HG02973 (cell line): ENCODE data around the gene SPTLC3.

Experiments used
- ATAC-seq: cut with Tn5 transposase; IDR thresholded peaks from one replicate; pipeline ENCODE4 v1.9.1; 2021; ENCODE audit warnings: moderate library complexity; ENCODE audit not compliant: unreplicated experiment

Gene SPTLC3

GRCh38 chr20:13028673-13029072 lies 19.9 kb downstream of the SPTLC3 start:
- ATAC-seq = no peak

GRCh38 chr20:13029687-13030375 lies 21.1 kb downstream of the SPTLC3 start:
- ATAC-seq = no peak

DNA sequence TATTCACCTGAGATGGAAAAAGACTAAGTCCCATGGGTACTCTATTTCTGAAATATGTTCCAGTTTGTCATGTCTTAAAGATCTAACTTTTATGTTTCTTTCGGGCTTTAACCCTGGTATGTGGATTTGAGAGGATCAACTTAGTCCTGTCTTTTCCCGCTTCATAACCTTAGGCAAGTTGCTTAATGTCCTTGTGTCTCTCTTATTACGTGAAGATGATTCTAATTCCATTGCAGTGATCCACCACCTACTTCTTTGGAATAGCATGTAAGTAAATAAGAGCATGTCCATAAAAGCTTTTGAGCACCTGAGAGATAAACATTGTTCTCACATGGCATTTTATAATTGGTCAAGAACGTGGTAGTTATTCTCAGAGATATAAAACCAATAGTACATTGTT lies 23.0 kb downstream of the SPTLC3 start:
- no peak for ATAC-seq

GRCh38 chr20:13034115-13034514 lies 25.3 kb downstream of the SPTLC3 start:
- no peak for ATAC-seq

DNA sequence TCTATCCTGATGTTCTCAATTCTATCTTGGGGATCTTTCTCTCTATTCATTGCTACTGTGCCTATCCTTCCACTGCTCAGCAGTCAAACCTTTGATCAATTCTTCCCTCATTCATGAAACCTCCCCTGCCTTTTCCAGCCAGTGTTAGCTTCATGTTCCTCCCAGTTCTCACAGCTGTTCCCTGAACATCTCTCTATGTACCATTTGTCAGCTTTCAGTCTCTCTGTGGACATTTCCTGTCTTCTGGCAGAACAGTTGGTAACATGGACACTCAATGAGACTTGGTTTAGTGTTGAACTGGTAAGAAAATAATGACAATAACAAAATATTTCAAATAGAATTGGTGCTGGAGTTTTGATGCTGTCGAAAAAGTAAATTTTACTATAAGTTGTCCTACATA lies 26.2 kb downstream of the SPTLC3 start:
- no peak for ATAC-seq

DNA sequence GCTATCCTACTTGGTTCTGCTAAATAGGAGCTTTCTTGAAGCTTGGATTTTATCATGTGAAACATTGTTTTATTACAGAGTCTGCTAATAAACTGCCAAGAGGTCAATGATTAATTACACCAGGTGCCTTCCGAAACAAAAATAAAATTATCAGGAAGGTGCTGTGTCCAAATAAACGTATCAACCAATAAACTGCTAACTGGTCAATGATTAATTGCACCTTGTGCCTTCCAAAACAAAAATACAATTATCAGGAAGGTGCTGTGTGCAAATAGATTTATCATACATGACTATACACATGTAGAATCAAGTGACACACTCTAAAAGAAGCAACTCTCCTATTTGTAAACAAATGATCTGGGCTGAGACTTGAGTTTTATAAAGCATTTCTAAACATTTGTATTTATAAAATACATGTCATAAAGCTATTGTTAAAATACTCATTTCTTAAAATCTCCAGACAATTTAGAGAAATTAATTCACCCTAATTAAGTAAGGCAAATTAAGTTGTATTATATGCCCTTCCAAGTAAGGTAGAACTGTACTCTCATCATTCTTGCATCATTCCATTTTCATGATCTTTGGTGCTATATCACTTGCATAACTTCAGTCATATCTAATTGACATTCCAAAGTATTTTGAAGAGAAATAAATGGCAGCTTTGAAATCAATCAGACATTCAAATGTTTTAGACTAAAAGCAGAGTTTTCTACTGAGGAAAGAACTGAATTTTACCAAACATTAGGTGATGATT lies 26.8 kb downstream of the SPTLC3 start:
- no peak for ATAC-seq

GRCh38 chr20:13037727-13038126 lies 29.0 kb downstream of the SPTLC3 start:
- no peak for ATAC-seq

DNA sequence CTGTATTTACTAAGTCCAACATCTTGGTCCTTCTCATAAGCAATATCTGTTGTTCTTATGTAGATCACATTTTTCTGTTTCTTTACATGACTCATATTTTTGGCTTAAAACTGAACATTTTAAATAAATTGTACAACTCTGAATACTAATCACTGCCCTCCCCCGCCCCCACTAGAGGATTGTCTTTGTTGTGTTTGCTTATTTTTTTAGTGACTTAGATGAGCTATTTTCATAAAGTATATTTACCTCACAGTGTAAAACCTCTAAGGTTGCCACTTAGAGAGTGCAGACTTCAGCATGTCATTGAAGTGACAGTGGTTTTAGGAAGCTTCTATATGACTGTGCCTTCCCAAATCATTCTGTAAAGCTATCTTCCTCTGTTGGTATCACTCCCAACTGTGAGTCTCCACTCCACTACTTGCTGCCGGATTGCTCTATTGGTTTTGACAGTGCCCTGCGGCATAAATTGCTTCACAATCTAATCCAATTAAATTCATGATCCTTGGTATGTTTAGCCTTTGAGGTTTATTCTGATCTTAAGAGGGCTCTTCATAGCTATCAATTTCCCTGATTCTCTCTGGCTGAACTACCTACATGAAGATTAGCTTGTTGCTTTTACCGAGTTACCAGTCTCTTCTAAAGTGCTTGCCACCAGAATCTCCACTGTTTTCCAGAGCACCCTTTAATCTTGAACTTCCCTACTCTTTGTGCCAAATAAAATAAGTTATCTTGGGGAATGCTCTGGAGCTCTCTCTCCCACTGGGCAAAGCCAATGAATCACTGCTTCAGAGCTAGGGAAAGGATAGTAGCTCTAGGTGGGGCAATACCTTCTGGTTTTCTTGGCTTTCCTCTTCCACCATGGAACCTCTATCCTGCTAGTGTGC lies 33.0 kb downstream of the SPTLC3 start:
- no peak for ATAC-seq

GRCh38 chr20:13042458-13042794 lies 33.7 kb downstream of the SPTLC3 start:
- ATAC-seq = no peak

GRCh38 chr20:13046409-13046808 lies 37.6 kb downstream of the SPTLC3 start:
- ATAC-seq = no peak

DNA sequence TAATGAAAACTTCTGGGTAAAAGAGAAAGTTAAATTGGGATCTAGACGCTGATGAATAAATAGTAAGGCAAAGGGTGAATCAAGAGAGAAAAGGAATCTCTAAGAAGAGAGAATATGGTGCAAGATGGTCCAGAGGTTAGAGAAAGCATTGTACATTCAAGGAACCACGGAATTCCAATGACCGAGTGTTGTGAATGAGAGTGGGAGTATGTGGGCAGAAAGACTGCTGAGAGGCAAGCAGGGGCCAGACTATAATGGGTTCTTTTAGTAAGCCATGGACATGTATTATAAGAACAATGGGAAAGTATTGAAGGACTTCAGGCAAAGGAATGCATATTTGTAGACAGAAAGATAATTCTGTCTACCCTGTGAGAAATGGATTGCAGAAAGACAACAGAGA lies 45.2 kb downstream of the SPTLC3 start:
- no peak for ATAC-seq

DNA sequence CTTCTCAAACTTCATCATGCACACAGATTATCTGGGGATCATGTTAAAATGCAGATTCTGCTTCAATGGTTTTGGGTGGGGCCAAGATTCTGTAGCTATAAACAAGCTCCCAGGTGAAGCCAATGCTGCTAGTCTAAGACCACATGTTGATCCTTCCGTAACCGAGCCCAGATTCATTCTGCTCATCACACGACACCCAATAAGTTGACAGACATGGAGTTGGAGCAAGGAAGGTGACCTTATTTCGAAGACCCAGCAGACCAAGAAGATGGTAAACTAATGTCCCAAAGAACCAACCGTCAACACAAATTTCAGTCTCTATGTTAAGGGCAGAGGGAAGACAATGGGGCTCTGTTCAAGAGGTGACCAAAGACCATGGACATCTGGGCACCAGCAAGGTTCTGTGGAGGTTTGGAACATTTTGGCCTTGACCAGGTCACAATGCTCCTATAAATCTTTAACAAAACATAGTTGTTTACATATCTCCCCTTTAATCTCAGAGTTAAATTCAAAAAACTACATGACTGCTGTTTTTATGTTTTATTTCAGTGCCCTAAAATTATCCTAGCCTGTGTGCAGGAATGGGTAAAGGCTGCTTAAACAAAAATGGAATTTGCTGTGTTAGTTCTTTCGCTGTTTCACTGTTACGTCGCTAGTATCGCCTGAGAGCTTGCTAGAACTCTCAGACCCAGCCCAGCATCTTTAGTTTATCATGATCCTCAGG lies 50.1 kb downstream of the SPTLC3 start:
- no peak for ATAC-seq

GRCh38 chr20:13059398-13060136 lies 50.8 kb downstream of the SPTLC3 start:
- no peak for ATAC-seq

- ATAC-seq = no peak
These were observed 51.6 kb downstream of the SPTLC3 start for GRCh38 chr20:13060327-13060726.

DNA sequence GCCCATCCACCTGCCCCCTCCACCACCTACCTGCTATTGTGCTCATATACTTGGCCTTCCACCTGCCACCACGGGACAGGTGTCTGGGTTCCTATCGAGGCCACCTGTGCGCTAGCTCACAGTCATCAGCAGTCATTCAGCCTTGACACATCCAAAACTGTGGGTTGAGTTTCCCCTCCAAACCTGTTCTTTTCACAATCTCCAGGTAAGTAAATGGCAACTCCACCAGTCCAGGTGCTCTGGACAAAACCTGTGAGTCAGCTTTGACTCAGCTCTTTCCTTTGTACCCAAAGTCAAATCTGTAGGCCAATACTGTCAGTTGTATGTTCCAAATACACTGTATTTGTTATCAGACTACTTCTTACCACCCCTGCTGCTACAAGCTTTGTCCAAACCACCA lies 52.6 kb downstream of the SPTLC3 start:
- no peak for ATAC-seq

- no peak for ATAC-seq
These were observed 54.0 kb downstream of the SPTLC3 start for GRCh38 chr20:13062789-13063188.

GRCh38 chr20:13068336-13068735 lies 59.6 kb downstream of the SPTLC3 start:
- no peak for ATAC-seq

DNA sequence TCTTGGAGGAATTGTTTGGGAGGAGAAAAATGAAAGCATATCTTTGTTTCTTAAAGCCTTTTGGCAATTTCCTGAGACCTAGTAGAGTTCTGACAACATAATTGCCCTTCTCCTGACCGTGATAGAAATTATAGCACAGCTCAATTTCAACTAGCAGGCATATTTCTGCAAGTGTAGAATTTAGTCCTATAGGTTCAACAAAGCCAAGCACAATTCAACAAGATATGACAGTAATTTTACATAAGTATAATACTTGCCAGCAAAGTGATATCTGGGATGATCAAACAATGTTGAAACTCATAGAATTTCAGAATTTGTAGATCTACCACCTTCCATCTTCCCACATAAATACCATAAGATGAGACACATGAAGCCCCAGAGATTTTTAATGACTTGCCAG lies 73.1 kb downstream of the SPTLC3 start:
- ATAC-seq = no peak

DNA sequence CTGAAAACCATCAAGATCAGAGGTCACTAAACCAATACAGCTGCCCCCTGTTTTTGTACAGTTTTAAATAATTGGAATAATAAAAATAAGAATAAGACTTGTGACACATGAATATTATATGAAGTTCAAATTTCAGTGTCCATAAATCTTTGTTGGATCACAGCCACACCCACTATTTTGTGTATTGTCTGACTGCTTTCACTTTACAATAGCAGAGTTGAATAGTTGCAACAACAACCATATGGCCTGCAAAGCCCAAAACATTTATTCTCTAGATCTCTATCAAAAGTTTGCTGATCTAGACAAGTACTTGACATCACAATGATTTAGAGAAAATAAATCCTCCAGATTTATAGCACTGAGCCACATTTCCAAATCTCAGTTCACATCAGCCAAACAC lies 73.6 kb downstream of the SPTLC3 start:
- ATAC-seq = no peak

- no peak for ATAC-seq
These were observed 76.5 kb downstream of the SPTLC3 start for GRCh38 chr20:13085275-13085674.
